T1000 (cell line): ENCODE results near the gene SLC6A2.
"Not testable (repeated sequence)": the region's sequence is repeated elsewhere in the genome, so short reads cannot be mapped to it uniquely, and the experiment has no call there.

ENCODE experiments used
- DNase-seq: peaks from one replicate; lab custom pipeline; 2025; ENCODE audit warnings: mixed read lengths; lab: John Stamatoyannopoulos, UW

The SLC6A2 gene

DNA sequence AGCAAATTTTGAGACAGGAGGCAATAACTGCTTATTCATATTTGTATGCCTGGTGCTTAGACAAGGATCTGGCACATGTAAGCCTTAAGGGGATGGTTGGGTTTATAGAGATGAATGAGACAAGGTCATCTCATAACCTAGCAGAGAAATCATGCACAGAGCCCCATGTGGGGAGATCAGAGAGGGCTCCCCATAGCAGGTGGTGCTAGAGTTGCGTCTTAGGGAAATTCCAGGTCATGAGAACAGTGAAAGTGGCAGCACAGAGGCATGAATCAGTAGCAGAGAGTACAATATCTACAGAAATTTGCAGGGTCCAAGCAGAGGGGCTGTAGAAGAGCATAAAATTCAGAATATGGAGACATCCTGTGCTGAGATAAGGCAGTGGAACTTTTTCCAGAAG is 57.3 kb downstream of the SLC6A2 start:
- no peak for DNase-seq

- DNase-seq = no peak
Measured at GRCh38 chr16:55717326-55717725, 61.5 kb downstream of the SLC6A2 start.

DNA sequence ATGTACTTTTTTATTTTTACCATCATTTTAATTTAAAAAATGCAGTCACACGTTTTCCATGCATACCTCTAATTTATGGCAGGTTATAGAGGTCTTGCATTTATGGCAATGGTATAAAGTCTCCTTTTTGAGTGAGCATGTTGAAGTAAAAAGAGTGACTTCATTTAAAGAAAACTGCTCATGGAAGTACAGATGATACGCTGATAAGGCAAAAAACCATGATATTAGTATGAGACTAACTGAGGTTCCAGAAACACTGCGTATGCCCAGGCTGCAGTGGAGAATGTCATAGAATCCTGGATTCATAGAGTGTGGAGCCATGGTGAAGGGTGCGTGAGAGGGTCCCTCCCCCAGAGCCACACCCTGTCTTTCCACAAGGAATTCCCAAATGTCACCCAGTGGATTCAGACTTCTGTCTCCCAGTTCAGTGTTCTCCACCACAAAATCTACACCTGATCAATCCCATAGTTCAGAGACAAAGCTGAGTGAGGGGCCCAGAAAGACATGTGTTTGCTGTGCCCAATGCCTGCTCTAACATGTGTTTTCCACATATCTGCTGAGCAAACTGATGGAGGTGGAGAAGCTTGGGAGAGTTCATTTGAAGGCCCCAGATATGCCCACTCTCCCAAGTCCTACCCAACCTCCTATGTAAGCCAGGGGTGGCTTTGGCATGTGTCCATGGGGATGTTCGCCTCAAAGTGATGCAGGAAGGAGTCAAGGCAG is 69.4 kb downstream of the SLC6A2 start:
- DNase-seq = no peak

DNA sequence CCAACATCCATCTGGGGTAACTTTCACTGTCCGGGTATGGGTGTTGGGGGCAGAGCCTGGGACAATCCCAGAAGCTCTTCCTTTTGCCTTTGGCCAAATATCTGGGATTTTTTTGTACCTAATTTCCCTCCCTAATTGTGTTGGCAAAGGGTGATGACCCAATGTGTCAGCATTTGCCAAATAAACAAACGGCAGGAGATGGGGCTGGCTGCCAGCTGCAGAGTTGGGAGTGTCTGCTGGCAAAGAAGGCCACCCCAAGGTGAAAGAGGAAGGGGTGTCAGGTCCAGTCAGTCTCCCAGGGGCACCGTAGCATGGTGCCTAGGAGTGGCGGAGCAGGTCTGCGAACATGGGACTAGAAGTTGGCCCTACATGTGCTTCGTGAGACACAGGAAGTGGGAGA is 73.0 kb downstream of the SLC6A2 start:
- no peak for DNase-seq

DNA sequence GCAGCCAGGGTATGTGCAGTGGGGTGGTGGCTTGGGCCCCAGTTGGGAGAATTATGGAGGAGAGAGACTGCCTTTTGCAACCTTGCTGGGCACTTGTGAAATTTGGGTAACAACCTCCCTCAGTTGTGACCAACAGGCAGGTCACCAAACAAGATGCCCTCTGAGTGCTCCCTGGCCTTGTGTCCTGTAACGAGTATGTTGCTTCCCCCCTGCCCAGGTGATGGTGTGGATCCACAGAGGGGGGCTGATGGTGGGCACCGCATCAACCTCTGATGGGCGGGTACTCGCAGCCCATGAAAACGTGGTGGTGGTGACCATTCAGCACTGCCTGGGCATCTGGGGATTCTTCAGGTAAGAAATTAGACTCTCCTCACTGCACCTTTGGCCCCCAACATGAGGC is 74.3 kb downstream of the SLC6A2 start:
- DNase-seq = no peak

DNA sequence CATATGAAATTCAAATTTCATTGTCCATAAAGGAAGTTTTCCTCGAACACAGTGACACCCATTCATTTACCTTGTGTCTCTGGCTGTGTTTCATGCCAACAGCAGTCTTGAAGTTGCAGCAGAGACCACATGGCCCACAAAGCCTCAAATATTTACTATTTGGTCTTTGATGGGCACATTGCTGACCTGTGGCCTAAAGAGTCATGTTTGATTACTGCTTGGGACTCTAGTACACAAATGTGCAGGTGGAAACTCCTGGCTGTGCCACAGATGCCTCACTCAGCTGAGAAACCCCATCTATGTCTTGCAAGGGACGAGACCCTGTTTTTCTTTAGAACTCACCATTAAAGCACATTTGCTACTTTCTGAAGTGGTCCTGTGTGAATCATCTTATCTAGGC is 76.7 kb downstream of the SLC6A2 start:
- no peak for DNase-seq

- DNase-seq = no peak
Measured at GRCh38 chr16:55734665-55735064, 78.9 kb downstream of the SLC6A2 start.

- no peak for DNase-seq
Measured at GRCh38 chr16:55735120-55735781, 79.5 kb downstream of the SLC6A2 start.

- no peak for DNase-seq
Measured at GRCh38 chr16:55736671-55737070, 80.9 kb downstream of the SLC6A2 start.

DNA sequence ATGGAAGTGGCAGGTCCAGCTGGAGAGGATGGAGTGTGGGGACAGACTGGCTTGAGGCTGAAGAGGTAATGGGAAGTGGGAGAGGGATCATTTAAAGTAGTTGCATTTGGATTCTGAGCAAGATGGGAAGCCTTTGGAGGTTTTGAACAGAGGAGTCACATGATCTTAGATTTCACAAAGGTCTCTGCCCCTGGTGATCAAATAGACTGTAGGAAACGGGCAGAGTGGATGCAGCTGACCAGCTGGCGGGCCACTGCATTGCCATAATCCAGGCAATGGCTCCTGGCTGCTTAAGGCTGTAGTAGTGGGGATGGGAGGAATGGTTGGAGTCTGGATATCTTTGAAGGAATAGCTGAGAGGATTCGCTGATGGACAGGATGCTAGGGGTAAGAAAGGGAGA is 81.5 kb downstream of the SLC6A2 start:
- no peak for DNase-seq

GRCh38 chr16:55737966-55738365 is 82.2 kb downstream of the SLC6A2 start:
- DNase-seq = no peak

DNA sequence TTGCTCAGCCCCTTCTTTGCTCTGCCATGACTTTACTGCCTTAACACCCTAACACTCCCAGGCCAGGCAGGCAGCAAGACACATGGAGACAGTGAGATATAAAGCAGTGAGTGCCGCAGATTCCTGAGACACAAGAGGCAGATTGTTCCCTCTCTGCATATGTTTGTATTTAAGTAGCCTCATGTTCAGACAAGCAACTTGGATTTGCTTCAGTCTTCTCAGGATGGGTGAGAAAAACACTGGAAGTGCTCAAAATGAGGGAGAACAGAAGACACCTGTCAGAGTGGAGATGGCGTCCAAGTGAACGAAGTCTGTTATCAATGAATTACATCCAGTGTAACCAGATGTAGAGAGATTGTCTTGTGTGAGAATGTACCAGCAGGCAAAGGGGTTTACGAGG is 90.3 kb downstream of the SLC6A2 start:
- DNase-seq = no peak

GRCh38 chr16:55747785-55748184 is 92.0 kb downstream of the SLC6A2 start:
- no peak for DNase-seq

GRCh38 chr16:55752465-55753144 is 96.8 kb downstream of the SLC6A2 start:
- not testable (repeated sequence) for DNase-seq

- DNase-seq = peak; percentile 41
Measured at GRCh38 chr16:55753145-55753631, 97.4 kb downstream of the SLC6A2 start.
